Activated CD4-positive, alpha-beta T cell treated with anti-CD3 and anti-CD28 coated beads, Interleukin-2, Interleukin-4, amounts not matched to agents 100 ng/mL and 50 ng/mL, durations not matched to agents 16 hours and 8 hours (primary cell): Measurements from ENCODE around the gene PLCB1.
"Not testable (repeated sequence)": the region's sequence is repeated elsewhere in the genome, so short reads cannot be mapped to it uniquely, and the experiment has no call there.

Experiments
- DNase-seq: peaks from one replicate; pipeline ENCODE4 v3.0.0-alpha.2; 2020; ENCODE audit warnings: low spot score

Gene PLCB1

GRCh38 chr20:8404912-8405635, 273.0 kb downstream of the PLCB1 start:
- DNase-seq: no peak

DNA sequence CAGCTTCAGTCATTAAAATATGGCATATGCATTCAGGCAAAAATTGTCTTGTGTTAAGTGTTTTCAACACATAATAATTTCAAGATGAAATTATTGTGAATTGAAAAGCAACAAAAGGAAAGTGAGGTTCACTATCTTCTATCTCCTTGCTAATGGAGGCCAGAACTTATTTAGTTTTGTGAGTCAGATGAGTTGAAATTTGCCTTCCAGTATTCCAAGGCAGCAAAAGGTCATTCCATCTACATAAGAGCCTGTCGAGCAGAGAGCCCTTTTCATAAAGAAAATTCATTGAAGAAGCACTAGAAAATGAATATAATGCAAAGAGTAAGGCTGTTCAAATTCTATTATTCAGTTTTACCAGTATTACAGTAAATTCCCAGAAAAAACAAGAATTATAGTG, 274.3 kb downstream of the PLCB1 start:
- no peak for DNase-seq

DNA sequence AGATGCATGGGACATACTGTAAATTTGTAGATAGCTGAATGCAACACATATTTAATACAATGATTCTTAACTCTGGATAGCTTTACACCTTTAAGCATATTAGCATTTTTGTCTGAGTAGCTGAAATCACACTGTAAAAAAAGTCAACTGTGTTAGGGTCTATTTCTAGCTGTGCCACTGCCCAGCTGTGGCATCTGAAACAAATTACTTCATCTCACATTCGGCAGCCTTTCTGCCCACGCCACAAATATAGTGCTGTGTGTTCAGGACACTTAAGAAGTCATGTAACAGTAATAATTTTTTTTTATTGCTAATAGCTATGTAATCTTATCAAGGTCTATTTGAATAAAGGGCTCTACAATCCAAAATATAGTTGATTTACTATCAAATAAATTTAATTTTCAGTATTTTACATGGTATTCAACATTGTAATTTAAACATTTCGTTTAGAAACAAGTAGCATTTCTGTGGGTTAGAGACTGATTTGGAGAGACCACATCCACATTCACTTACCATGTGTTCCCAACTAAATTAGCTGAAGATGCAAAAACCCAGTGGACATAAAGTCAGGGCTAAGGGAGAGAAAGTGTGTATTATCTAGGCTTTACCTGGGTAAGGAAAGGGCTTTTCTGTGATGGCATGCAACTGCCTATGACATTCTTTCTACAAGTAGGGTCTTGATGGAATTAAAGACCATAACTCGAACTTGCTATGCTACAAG, 276.7 kb downstream of the PLCB1 start:
- no peak for DNase-seq

DNA sequence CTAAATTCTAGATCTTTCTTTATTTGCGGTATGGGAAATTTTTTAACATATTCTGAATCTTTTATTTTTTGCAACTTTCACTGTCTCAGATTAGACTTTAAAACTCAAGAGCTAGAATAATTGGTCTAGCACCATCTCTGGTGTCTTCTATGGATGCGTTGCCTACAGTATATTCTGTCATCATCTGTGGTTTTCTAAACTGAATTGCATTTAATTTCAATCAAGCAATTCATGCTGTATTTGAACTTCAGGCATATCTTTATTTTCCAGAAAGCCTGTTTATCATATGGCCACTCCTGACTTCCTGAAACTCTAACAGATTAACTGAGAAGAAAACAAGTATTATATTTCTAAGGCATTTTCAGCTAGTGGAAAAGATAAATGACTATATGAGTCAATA, 281.6 kb downstream of the PLCB1 start:
- no peak for DNase-seq

DNA sequence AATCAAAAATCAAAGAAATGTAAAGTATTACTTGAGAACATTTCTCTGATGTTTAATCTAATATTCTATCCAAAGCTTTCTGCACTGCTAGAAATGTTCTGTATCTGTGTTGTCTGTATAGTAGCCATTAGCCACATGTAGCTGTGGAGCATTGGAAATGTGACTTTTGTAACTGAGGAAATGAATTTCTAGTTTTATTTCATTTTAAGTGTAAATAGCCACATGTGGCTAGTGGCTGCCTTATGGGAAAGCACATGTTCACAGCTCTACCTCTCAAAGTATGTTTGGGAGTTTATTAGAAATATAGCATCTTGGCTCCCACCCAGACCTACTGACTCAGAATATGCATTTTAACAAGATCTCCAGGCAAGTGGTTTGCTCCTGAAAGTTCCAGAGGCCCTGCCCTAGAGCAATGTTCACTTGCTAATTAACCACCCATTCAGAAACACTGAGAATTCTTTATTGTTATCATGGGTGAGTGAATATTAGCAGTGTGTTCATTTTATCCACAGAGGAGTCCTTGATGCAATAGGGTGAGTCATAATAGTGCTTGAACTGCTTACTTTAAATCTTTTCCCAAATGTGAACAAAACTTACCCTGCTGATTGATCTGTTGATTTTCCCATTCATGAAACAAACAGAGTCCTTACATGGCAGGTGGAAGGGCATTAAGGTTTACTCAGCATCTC, 282.7 kb downstream of the PLCB1 start:
- DNase-seq: no peak

DNA sequence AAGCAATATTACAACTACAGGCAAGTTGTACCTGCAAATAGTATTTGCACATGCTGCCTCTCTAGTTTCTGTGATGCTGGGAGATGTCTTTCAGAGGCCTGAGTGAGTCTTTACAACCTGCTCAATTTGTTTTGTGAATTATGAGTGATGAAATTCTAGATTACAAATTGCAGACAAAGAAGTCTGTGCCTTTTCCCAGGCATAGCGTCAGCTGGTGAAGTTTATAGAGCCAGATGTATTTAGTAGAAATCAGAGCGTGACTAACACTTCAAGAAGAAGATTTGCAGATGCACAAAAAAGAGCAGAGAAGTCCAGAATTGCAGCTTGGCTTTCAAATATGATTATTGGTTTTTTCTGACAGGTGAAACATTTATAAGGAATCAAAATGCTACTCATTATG, 289.9 kb downstream of the PLCB1 start:
- no peak for DNase-seq

- DNase-seq: no peak
Measured at GRCh38 chr20:8423482-8423881, 291.4 kb downstream of the PLCB1 start.

GRCh38 chr20:8424010-8424409, 291.9 kb downstream of the PLCB1 start:
- DNase-seq: no peak

DNA sequence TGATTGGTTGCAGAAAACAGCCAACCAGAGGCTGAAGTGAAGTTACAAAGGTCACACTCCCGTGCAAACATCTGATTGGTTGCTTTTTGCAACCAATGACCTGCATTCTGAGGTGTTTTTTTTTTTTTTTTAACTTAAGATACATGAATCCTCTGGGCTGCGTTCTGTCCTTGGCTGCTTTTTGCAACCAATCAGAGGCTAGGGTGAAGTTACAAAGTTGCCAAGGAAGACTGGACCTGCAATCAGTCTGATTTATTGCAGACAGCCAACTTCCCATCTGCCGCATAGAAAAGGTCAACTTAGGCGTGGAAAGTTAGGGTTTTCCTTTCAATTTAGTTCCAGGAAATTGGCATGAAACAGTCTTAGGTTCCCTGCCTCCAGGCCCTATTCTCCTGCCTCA, 292.9 kb downstream of the PLCB1 start:
- no peak for DNase-seq

DNA sequence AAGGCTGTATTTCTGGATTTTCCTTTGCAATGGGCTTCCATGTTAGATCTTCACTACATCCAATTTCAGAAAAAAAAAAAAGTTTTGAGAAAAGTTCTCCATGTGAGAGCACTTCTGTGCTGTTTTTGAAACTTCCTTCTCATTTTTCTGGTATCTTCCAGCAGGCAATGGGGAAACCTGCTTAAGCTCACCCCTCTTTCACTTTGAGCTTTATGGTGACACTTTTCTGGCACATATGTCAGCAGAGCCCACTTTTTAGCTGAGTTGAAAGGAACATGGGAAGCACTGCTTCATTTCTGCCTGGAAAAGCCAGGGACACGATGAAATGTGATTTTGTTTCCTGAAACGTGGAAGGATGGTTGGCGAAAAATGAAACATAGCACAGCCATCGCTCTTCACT, 293.7 kb downstream of the PLCB1 start:
- DNase-seq: no peak

- DNase-seq: no peak
Measured at GRCh38 chr20:8427419-8428040, 295.5 kb downstream of the PLCB1 start.

DNA sequence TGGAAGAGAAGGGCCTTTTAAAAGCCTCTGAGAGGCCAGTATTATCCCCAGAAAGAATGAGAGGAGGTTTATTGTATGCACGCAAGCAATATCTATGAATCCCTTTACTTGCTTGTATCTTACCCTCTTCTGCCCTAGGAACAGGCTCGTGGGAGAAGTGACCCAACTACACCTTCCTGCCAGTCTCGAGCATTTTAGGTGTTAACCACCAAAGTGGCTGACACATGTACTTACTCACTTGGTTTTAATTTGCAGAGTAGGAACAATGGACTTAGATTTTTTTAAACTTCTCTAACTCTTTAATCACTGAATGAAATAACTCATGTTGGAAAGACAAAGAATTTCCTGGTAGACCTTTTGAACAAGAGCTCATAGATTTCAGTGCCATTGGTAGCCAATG, 296.9 kb downstream of the PLCB1 start:
- DNase-seq: peak; percentile 6

GRCh38 chr20:8431538-8432434, 299.7 kb downstream of the PLCB1 start:
- DNase-seq: no peak

DNA sequence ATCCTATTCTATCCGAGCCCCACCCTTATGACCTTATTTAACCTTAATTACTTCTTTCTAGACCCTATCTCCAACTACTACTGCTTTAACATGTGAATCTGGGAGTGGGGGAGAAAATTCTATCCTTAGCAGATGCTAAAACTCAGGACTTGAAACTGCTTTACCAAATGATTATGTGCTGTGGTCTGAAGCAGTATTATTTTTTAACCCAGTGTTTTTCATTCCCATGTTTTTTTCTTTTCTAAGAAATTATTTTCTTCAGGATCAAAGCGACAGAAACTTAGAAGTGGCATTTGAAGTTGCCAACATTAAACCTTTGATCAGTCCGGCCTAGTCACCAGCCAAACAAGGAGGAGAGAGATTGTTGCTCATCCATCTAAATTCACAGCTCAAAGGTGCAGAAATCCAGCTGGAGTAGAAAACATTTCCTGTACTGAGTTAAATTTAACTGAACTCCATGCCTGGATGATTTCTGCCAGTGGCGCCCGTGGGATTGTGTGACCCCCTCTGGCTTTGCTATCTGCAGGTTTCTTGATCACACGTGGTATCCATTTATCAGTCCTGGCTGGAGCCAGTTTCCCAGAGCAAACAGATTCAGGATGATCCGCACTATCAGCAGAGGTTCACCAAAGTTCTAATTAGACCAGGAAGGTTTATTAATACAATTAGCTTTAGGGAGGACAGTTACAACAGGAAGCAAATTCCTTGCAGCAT, 300.5 kb downstream of the PLCB1 start:
- no peak for DNase-seq

DNA sequence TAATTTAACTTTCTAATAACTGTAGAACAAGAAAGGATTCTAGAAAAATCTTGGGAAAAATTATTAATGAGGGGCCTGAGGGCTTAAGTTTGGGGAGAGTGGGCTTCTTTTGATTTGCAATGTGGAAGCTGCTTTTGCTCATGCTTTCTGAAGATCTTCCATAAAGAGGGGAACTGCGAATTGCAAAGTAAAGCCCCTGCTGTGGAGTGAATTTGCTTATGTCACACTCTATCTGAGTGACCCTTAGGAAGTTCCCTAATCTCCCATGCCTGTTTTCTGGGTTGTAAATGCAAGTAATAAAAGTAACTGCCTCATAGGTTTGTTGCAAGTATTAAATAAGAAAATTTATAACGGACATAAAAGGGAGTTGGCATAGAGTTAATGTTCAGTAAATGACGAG, 301.2 kb downstream of the PLCB1 start:
- no peak for DNase-seq

DNA sequence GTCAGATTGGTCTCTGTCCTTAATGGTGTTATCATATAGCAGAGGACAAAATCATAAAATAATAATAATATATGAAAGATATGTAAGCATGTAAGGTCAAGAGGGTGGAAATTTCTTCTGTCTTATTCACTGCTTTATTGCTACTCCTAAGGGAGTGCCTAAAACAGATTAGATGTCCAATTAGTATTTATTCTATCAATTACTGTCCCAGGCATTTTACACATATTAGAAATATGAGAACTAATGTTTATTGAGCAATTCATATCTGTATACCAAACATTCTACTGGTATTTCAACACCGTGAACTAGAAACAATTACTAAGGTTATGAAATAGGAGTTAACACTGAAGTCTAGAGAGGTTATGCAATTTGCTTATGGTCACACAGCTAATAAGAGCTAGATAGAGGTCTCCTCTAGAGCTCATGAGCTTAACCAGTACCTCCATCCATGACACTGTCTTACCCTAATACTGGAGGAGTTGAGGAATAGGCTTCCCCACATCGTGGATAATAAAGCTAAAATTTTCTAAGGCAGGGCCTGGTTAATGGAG, 302.3 kb downstream of the PLCB1 start:
- DNase-seq: no peak

DNA sequence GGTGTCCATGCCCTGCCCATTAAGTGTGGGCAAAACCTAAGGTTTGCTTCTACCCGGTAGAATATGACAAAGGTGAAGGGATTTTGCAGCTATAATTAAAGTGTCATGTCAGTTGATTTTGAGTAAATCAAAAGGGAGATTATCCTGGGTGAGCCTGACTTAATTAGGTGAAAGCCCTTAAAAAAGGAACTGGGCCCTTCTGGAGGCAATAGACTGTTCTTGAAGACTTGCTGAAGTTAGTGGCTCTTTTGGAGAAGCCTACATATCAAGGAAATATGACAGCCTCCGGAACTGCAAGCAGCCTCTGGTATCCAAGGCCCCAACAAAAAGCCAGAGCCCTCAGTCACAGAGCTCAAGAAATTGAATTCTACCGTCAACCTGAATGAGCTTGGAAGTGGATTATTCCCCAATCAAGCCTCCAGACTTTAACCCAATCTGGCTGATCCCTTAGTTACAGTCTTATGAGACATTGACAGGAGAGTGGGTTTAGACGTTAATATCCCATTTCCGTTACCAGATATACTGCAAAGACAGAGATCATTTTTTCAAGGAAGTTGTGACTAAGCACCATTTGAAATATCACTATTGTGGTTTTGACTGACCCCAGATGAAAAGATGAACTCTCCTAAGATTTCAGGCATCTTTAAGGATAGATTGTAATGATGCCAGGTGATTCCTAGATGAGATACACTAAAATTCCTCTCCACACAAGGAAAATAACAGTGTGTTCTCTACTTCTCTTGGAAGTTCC, 303.4 kb downstream of the PLCB1 start:
- no peak for DNase-seq

- not testable (repeated sequence) for DNase-seq
Measured at GRCh38 chr20:8436938-8437337, 304.9 kb downstream of the PLCB1 start.

DNA sequence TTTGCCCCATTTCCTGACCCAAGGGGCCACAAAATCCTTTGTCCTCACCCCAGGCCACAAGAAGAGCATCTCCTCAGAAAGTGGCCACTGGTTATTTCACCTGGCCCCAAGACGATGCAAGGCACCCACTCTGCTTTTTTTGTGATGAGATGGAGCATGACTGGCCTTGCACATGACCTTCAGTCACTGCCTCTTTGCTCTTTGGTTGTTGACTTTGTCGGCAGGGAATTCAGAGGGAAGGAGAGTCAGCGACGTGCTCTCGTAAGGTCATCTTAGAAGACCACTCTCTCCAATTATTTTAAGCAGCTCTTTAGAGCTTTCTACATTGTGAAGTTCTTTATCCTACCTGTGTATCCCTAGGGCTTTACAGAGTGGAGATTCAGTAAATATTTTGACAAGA, 306.7 kb downstream of the PLCB1 start:
- DNase-seq: no peak

GRCh38 chr20:8443464-8444072, 311.5 kb downstream of the PLCB1 start:
- DNase-seq: no peak
